Measurements from ENCODE around the gene NAMPT.

- TF ChIP-seq POLR2A (IDR thresholded peaks at IDR 0.05) (no peak), CTCF (IDR thresholded peaks at IDR 0.05) (no peak)
Observed at GRCh38 chr7:106269254-106269961, 15.4 kb downstream of the NAMPT start.

Measured in thyroid gland (tissue), 4 donors.